GM12878 (cell line): ENCODE results near the gene ARMC3. TPM values are rescaled to one million over a fixed set of nuclear protein-coding genes. Genes with fewer than 3 reads are reported as not detected.

Experiments used
- ATAC-seq: fragments of 200-7000 bp; cut with Tn5 transposase; 3 replicates; pipeline ENCODE4 v1.9.1; 2020; ENCODE audit warnings: mild to moderate bottlenecking, moderate library complexity
- BruUV-seq: library from RNA; stranded (reverse); fragments of 400-500 nt; replicated peaks from 2 replicates; lab custom pipeline; 2021; lab: Mats Ljungman, UMichigan
- CTCF ChIA-PET: fragments of 300-600 bp; sonication (Branson Sonifier 250); formaldehyde crosslinking; extraction: SDS; loops from one replicate; lab custom pipeline; 2021; ENCODE audit warnings: inconsistent platforms; lab: Yijun Ruan, JAX
- POLR2A ChIA-PET: fragments of 350-600 bp; formaldehyde crosslinking; extraction: SDS; loops from one replicate; lab custom pipeline; 2021; ENCODE audit warnings: inconsistent platforms; lab: Charles Lee
- RAD21 ChIA-PET: fragments of 300-600 bp; sonication (Branson Sonifier 250); formaldehyde crosslinking; loops from one replicate; lab custom pipeline; 2023; ENCODE audit warnings: antibody characterized with exemption; ENCODE audit not compliant: unreplicated experiment; lab: Charles Lee
- SMC1A ChIA-PET: fragments of 300-600 bp; sonication (Branson Sonifier 250); formaldehyde crosslinking; loops from one replicate; lab custom pipeline; 2023; ENCODE audit not compliant: unreplicated experiment, uncharacterized antibody; lab: Charles Lee
- DNase-seq: peaks from one replicate; pipeline ENCODE4 v3.0.0-alpha.2; 2011; ENCODE audit warnings: low read depth, low spot score
- FAIRE-seq: peaks from 3 replicates; lab custom pipeline; 2011; peaks lifted over from hg19 to GRCh38; lab: Jason Lieb, UNC
- H2AFZ ChIP-seq: 2 replicates; pipeline ENCODE4 v1.6.0; 2011; ENCODE audit warnings: low read depth, low read length, control low read depth; ENCODE audit not compliant: control insufficient read depth
- H3K27ac ChIP-seq: 2 replicates; pipeline ENCODE4 v1.5.1; 2011; ENCODE audit warnings: control low read depth; ENCODE audit not compliant: control insufficient read depth, insufficient read depth
- H3K27me3 ChIP-seq, 2 experiments: replicated peaks in 1 of 2; 2 replicates each; pipeline versions ENCODE4 v1.6.0 to v1.6.1; 2011; ENCODE audit warnings: low read length in 1 of 2; ENCODE audit not compliant: control insufficient read depth in 2 of 2, insufficient read depth in 2 of 2
- H3K36me3 ChIP-seq, 2 experiments: 2 replicates each; pipeline ENCODE4 v1.5.1; 2011; ENCODE audit warnings: low read length in 1 of 2; ENCODE audit not compliant: control insufficient read depth in 2 of 2, insufficient read depth in 2 of 2
- H3K4me1 ChIP-seq: 2 replicates; pipeline ENCODE4 v1.6.1; 2011; ENCODE audit warnings: mild to moderate bottlenecking, low read length, moderate library complexity, mixed read lengths; ENCODE audit not compliant: control insufficient read depth, insufficient read depth
- H3K4me2 ChIP-seq: 2 replicates; pipeline ENCODE4 v1.6.0; 2011; ENCODE audit warnings: control low read depth; ENCODE audit not compliant: control insufficient read depth, insufficient read depth
- H3K4me3 ChIP-seq: fragments of 200-600 bp; sonication (generic); 2 replicates; pipeline ENCODE4 v1.5.1; 2016
- H3K79me2 ChIP-seq: 2 replicates; pipeline ENCODE4 v1.6.0; 2011; ENCODE audit warnings: low read length; ENCODE audit not compliant: control insufficient read depth, insufficient read depth
- H3K9ac ChIP-seq: 2 replicates; pipeline ENCODE4 v1.8.0; 2011; ENCODE audit warnings: low read length, control low read depth, mixed read lengths; ENCODE audit not compliant: control insufficient read depth, insufficient read depth
- H3K9me3 ChIP-seq: replicated peaks from 3 replicates; pipeline ENCODE4 v1.5.1; 2011; ENCODE audit warnings: mild to moderate bottlenecking, low read length; ENCODE audit not compliant: control insufficient read depth, insufficient read depth
- H4K20me1 ChIP-seq: 2 replicates; pipeline ENCODE4 v1.6.0; 2011; ENCODE audit not compliant: control insufficient read depth, insufficient read depth
- ATF3 ChIP-seq: IDR thresholded peaks from 2 replicates; pipeline ENCODE4 v1.6.1; 2011; ENCODE audit warnings: low read depth, mild to moderate bottlenecking, low read length, moderate library complexity, borderline replicate concordance; ENCODE audit errors: extremely low read depth
- CBFB ChIP-seq: IDR thresholded peaks from 2 replicates; pipeline ENCODE4 v1.6.1; 2016; ENCODE audit warnings: antibody characterized with exemption, low read depth
- MTA3 ChIP-seq: IDR thresholded peaks from 2 replicates; pipeline ENCODE4 v1.6.1; 2012; ENCODE audit warnings: low read length, inconsistent platforms, borderline replicate concordance
- TARDBP ChIP-seq: IDR thresholded peaks from 2 replicates; pipeline ENCODE4 v1.6.1; 2016; ENCODE audit warnings: borderline replicate concordance
- TCF3 ChIP-seq: IDR thresholded peaks from 2 replicates; pipeline ENCODE4 v1.6.1; 2012; ENCODE audit warnings: low read depth, mild to moderate bottlenecking, low read length, borderline replicate concordance; ENCODE audit not compliant: insufficient read depth
- ZBED1 ChIP-seq: IDR thresholded peaks from 2 replicates; pipeline ENCODE4 v1.6.1; 2016; ENCODE audit warnings: borderline replicate concordance
- ZNF217 ChIP-seq: fragments of 450-650 bp; IDR thresholded peaks from 2 replicates; pipeline ENCODE4 v1.6.1; 2017; ENCODE audit warnings: antibody characterized with exemption, mild to moderate bottlenecking
- WGBS: methylation state at CpG from one replicate; pipeline ENCODE4 v1.1.6; 2016; ENCODE audit warnings: low lambda C conversion rate; ENCODE audit not compliant: insufficient replicate concordance, insufficient coverage; ENCODE audit errors: missing lambda C conversion rate; 5-methylcytosine and 5-hydroxymethylcytosine counted together
- in situ Hi-C: fragments of 300-500 bp; cut with MboI; formaldehyde crosslinking; loops from 9 replicates; pipeline ENCODE4 v1.14.3; 2018; ENCODE audit warnings: mixed read lengths
- intact Hi-C: fragments of 100-400 bp; cut with micrococcal nuclease; formaldehyde crosslinking; loops from one replicate; pipeline ENCODE4 v1.14.2; 2022; ENCODE audit not compliant: unreplicated experiment
- polyA plus RNA-seq, 11 experiments: library from polyadenylated mRNA; depleted of rRNA in 4 of 11; unstranded in 6 of 11; stranded (reverse) in 5 of 11; fragments of >200 nt; fragmentation: Nextera tagmentation in 4 of 11; fragmentation: Illumina TruSeq in 1 of 11; extraction: Ambion mirVana in 4 of 11; extraction: Trizol in 1 of 11; gene quantifications; 1 replicate in 1 of 11; 2 replicates in 10 of 11; pipeline versions ENCODE4 v1.2.1 to v1.2.3, GENCODE V29; 2011 to 2016; ENCODE audit warnings: inconsistent platforms in 2 of 11, missing spikeins in 2 of 11, low read depth in 1 of 11
- total RNA-seq, 4 experiments: library from RNA; depleted of rRNA in 3 of 4; stranded (reverse); fragments of >200 nt in 3 of 4; fragmentation: Illumina TruSeq in 1 of 4; extraction: Trizol in 1 of 4; gene quantifications; 2 replicates each; pipeline versions ENCODE4 v1.2.1 to v1.2.3, GENCODE V29; 2013 to 2021
- TF ChIP-seq, protein P1 (sequence below): fragments of 150-350 bp; IDR thresholded peaks from 2 replicates; pipeline ENCODE4 v1.6.1; 2016; ENCODE audit warnings: low read depth, low read length
- TF ChIP-seq, protein P2 (sequence below): fragments of 450-650 bp; formaldehyde crosslinking; IDR thresholded peaks from 2 replicates; pipeline ENCODE4 v1.5.0; 2022; ENCODE audit warnings: mild to moderate bottlenecking, missing genetic modification characterization

Gene ARMC3
- total and polyA plus RNA-seq, 10 of the 15 experiments (the other 5 are each of a cell fraction or from before 2014, with no cell fraction given): 0.01 to 0.06 TPM; not detected in 8

GRCh38 chr10:23060918-23061317 lies 133.1 kb downstream of the ARMC3 start:
- H3K79me2 ChIP-seq: no peaks in the 10 kb centered on the region
- TF ChIP-seq TCF3 (no peak), ZNF217 (no peak), TARDBP (no peak), CBFB (no peak), MTA3 (no peak), ATF3 (no peak), ZBED1 (no peak)
- TF ChIP-seq, protein P1, sequence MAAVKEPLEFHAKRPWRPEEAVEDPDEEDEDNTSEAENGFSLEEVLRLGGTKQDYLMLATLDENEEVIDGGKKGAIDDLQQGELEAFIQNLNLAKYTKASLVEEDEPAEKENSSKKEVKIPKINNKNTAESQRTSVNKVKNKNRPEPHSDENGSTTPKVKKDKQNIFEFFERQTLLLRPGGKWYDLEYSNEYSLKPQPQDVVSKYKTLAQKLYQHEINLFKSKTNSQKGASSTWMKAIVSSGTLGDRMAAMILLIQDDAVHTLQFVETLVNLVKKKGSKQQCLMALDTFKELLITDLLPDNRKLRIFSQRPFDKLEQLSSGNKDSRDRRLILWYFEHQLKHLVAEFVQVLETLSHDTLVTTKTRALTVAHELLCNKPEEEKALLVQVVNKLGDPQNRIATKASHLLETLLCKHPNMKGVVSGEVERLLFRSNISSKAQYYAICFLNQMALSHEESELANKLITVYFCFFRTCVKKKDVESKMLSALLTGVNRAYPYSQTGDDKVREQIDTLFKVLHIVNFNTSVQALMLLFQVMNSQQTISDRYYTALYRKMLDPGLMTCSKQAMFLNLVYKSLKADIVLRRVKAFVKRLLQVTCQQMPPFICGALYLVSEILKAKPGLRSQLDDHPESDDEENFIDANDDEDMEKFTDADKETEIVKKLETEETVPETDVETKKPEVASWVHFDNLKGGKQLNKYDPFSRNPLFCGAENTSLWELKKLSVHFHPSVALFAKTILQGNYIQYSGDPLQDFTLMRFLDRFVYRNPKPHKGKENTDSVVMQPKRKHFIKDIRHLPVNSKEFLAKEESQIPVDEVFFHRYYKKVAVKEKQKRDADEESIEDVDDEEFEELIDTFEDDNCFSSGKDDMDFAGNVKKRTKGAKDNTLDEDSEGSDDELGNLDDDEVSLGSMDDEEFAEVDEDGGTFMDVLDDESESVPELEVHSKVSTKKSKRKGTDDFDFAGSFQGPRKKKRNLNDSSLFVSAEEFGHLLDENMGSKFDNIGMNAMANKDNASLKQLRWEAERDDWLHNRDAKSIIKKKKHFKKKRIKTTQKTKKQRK: no peak
- TF ChIP-seq, protein P2, sequence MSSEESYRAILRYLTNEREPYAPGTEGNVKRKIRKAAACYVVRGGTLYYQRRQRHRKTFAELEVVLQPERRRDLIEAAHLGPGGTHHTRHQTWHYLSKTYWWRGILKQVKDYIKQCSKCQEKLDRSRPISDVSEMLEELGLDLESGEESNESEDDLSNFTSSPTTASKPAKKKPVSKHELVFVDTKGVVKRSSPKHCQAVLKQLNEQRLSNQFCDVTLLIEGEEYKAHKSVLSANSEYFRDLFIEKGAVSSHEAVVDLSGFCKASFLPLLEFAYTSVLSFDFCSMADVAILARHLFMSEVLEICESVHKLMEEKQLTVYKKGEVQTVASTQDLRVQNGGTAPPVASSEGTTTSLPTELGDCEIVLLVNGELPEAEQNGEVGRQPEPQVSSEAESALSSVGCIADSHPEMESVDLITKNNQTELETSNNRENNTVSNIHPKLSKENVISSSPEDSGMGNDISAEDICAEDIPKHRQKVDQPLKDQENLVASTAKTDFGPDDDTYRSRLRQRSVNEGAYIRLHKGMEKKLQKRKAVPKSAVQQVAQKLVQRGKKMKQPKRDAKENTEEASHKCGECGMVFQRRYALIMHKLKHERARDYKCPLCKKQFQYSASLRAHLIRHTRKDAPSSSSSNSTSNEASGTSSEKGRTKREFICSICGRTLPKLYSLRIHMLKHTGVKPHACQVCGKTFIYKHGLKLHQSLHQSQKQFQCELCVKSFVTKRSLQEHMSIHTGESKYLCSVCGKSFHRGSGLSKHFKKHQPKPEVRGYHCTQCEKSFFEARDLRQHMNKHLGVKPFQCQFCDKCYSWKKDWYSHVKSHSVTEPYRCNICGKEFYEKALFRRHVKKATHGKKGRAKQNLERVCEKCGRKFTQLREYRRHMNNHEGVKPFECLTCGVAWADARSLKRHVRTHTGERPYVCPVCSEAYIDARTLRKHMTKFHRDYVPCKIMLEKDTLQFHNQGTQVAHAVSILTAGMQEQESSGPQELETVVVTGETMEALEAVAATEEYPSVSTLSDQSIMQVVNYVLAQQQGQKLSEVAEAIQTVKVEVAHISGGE (CRISPR knock-in tag): no peak
- no peak overlapping the region for H3K27ac ChIP-seq
- H3K4me1 ChIP-seq: no peaks in the 10 kb centered on the region
- H3K27me3 ChIP-seq: no peaks in the 10 kb centered on the region
- no peaks in the 10 kb centered on the region for H4K20me1 ChIP-seq
- POLR2A ChIA-PET: no interaction called here
- intact Hi-C loops (loop anchor here (10.0 kb wide), 1 partner anchor 486 kb away; no protein-coding TSS in a partner anchor), in situ Hi-C loops (no loop called here)
- DNase-seq (no peak), FAIRE-seq (no peak), ATAC-seq (no peak)
- CTCF ChIA-PET: interaction anchor here (0.6 kb wide), 1 partner anchor 915 kb away, joined by 4 read pairs; no protein-coding TSS in a partner anchor
- no peaks in the 10 kb centered on the region for H3K36me3 ChIP-seq
- SMC1A ChIA-PET: no interaction called here
- no peak overlapping the region for H2AFZ ChIP-seq
- H3K9me3 ChIP-seq: no peaks in the 10 kb centered on the region
- H3K9ac ChIP-seq: no peak overlapping the region
- H3K4me2 ChIP-seq: no peak overlapping the region
- RAD21 ChIA-PET: no interaction called here
- no peak overlapping the region for H3K4me3 ChIP-seq
- no TSS peak for BruUV-seq
- 0% methylated on average over 2 of the region's 2 CpGs for WGBS
